HG03280 (cell line): ENCODE measurements around the gene SYT14.
"Not testable (repeated sequence)": the region's sequence is repeated elsewhere in the genome, so short reads cannot be mapped to it uniquely, and the experiment has no call there.

Experiments used
- ATAC-seq: cut with Tn5 transposase; IDR thresholded peaks from one replicate; pipeline ENCODE4 v1.9.1; 2021; ENCODE audit warnings: mild to moderate bottlenecking, moderate library complexity; ENCODE audit not compliant: unreplicated experiment

The SYT14 gene

GRCh38 chr1:209936125-209936524, 1.9 kb upstream of the SYT14 start:
- no peak for ATAC-seq

DNA sequence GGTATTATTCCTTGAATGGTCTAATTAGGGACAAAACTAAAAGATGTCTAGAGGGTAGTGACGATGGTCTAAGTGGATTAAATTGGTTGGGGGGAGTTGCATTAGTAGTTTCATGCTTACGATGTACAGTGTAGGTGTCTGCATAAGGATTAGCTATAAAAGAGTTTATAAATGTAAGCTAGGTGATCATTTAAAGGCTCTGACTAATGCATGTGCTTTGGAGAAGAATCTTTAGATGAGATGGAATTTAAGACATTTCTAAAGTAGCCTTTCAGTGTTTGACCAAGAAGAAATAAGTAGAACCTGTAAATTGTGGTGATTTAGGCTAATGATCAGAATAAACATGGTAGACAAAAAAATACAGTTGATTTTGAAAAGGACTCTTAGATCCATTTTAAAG, 7.4 kb downstream of the SYT14 start:
- ATAC-seq = no peak

DNA sequence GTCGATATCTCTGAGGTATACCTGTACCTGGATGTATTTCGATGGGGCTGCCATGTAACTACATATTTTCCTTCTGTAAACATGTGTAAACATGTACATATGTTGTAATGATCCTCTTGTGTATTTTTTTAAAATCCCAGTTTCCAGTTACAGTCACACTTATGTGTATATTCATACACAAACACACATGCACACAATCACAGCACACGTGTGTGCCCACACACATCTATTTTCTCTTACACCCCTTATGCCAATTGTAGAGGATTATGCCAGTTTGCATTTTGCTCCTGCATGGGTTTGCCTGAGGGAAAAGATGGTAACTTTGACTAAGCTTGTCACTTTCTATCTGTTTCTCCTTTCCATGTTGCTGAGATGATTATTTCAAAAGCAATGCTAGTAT, 10.1 kb downstream of the SYT14 start:
- no peak for ATAC-seq

- no peak for ATAC-seq
These were observed 18.1 kb downstream of the SYT14 start for GRCh38 chr1:209956116-209956515.

DNA sequence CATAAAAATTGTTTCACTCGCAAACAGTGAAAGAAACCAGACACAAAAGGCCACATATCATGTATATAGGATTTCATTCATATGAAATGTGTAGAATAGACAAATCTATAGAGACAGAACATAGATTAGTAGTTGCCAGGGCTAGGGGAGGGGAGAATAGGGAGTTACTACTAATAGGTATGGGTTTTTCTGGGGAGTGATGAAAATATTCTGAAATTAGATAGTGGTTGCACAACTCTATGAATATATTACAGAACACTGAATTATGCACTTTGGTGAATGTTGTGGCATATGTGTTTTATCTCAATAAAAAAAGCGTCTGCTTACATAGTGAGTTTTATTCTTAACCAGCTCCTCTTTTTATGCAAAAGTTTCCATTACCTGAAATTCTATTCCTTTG, 21.6 kb downstream of the SYT14 start:
- no peak for ATAC-seq

GRCh38 chr1:209960926-209961325, 22.9 kb downstream of the SYT14 start:
- no peak for ATAC-seq

GRCh38 chr1:209962388-209962787, 24.4 kb downstream of the SYT14 start:
- no peak for ATAC-seq

- no peak for ATAC-seq
These were observed 24.8 kb downstream of the SYT14 start for GRCh38 chr1:209962856-209963255.

GRCh38 chr1:209965996-209966395, 28.0 kb downstream of the SYT14 start:
- no peak for ATAC-seq

DNA sequence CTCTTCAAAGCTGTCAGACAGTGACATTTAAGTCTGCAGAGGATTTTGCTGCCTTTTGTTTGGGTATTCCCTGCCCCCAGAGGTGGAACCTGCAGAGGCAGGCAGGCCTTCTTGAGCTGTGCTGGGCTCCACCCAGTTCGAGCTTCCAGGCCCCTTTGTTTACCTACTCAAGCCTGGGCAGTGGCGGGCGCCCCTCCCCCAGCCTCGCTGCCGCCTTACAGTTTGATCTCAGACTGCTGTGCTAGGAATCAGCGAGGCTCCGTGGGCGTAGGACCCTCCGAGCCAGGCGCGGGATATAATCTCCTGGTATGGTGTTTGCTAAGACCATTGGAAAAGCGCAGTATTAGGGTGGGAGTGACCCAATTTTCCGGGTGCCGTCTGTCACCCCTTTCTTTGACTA, 40.7 kb downstream of the SYT14 start:
- not testable (repeated sequence) for ATAC-seq

GRCh38 chr1:209983953-209984352, 45.9 kb downstream of the SYT14 start:
- no peak for ATAC-seq

- no peak for ATAC-seq
These were observed 47.0 kb downstream of the SYT14 start for GRCh38 chr1:209985002-209985401.

DNA sequence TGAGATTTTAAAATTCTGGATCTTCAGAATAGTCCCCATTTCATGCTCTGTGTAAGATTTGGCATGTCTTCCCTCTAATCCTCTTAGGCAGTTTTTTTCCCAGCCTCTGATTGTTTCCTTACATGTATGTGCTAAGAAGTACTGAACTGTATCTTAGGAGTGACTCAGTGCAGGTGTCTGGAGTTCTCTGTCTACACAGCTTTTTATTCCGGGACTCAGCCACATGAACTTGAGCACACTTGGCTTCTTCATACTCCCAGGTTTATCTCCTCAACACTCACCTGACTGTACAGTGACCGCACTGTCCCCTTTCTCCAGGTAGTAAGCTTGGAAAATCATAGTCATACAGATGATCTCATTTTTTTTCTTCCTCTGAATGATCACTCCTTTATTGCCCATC, 50.7 kb downstream of the SYT14 start:
- no peak for ATAC-seq

DNA sequence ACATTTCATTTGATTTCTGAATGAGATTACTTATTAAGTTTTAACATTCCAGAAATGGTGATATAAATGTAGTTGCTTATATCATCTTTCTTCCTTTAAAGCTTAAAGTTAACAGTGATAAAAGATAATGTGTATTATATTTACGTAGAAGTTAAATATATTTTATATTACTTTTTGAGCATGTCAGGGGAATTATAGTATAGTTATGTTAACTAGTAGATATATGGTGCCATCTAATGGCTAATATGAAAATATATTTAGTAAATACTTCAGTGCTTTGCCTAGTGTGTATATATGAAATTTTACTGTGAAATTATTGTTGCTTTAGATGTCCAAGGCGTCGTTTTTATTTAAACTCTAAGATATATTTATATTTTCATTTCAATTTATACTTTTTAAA, 51.5 kb downstream of the SYT14 start:
- ATAC-seq = no peak

DNA sequence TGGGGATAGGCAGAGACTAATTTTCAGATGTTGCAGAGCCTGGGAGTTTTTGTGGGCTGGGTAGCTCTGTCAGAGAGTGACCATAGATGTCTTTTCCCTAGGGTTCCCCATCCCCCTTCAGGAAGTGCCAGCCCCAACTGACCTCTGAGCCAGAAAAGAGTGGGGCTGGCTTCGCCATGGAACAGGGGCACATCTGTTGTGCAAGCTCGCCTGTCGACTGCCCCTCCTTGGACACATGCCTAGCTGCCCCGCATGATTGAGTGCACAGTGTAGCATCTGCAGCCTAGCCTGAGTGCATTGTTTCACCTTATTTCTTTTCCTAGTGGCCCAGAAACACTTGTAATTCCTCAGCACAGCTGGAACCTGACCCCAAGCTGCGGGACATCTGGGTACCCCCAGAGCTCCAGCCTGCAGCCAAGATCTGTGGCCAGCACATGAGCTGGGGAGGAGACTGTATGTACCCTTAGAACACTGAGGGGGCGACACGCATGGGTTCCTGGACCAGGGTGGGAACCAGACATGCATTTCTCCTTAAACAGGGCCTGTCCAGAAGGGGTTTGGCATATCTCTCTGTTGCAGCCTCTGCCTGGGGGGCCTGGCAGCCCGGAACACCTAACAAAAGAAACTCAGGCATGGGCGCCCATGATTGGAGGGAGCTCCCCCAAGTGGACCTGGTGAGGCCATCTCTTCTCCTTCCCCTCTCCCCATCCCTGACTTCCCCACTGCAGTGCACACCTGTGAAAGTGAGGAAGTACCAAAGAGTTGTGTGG, 55.2 kb downstream of the SYT14 start:
- no peak for ATAC-seq

GRCh38 chr1:209996348-209996747, 58.3 kb downstream of the SYT14 start:
- no peak for ATAC-seq

GRCh38 chr1:209999005-209999404, 61.0 kb downstream of the SYT14 start:
- ATAC-seq = no peak

DNA sequence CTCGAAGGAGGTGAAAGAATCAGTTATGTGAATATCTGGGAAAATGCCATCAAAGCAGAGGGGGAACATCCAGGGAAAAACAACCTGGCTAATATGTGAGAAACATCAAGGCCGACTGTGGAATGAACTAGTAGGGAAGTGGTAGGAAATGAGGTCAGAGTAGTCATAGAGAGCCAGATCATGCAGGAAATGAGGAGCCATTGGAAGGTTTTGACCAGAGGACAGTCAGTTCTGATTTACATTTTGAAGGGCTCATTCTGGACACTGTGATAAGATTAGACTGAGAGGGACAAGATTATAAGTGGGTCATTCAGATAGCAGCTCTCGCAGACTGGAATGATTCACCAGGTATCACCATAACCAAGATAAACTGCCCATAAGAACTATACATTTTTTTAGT, 63.7 kb downstream of the SYT14 start:
- ATAC-seq = no peak

DNA sequence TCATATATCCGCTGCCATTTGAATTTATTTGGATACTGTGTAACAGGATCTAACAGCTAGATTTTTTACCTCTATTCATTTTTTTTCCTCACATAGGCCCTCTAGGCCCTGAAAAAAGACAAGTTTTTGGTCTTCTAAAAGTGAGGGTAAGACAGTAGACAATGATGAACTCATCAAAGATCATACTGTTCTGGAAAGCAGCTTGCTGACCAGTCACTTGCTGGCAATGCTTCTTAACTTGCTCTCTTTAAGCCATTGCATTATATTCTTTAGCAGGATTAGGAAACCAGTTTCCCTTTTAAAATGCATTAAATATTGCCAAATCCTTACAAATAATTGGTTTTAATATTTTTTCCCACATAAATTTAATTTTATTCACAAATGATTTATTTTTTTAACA, 65.5 kb downstream of the SYT14 start:
- ATAC-seq = no peak

DNA sequence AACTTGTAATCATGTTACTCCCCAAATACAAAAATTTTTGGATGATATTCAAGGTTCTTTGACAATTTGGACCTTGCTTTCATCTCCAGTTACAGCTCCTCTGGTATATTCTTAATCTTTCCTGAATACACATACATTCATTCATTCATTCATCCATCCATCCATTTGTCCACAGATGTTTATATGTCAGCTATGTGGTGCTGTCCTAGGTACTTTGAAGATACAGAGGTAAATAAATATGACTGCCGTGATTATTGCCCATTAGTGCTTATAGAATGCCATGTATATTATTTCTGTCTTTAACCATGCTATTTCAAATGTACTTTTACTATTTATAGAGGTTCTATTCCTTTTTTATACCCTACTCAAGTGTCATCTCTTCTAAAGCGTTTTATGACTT, 72.1 kb downstream of the SYT14 start:
- no peak for ATAC-seq

GRCh38 chr1:210021145-210021860, 83.3 kb downstream of the SYT14 start:
- no peak for ATAC-seq

GRCh38 chr1:210022044-210022443, 84.0 kb downstream of the SYT14 start:
- no peak for ATAC-seq

DNA sequence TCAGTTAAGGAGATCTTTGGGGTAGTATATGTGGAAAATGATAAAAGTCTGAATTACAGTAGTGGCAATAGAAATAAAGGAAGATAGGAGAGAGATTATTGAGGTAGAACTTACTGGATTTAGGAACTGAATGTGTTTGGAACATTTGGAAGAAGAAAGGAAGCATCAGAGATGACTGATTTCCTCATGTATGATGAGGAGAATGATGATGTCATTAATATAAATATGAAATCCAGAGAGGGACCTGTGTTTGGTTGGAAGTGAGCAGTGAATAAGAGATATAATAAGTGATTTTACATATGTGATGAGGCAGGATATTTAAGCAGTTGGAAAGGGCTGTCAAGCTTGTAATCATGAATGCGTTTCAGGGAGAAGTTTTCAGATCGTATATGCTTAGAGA, 86.3 kb downstream of the SYT14 start:
- ATAC-seq = no peak
